NB4 (cell line): ENCODE results near the gene FEM1C.
A peak's percentile ranks its signal among the peaks of the same experiment; 100 is the strongest.

Experiments
- DNase-seq: peaks from one replicate; pipeline ENCODE4 v3.0.0; 2010; ENCODE audit warnings: low read depth
- H3K4me3 ChIP-seq: one replicate; pipeline ENCODE4 v1.5.1; 2011; ENCODE audit warnings: mild to moderate bottlenecking, low read depth, low read length, moderate library complexity
- CTCF ChIP-seq: IDR thresholded peaks from one replicate; pipeline ENCODE4 v1.5.1; 2012; ENCODE audit warnings: low read depth, low read length
- MYC ChIP-seq: IDR thresholded peaks from 2 replicates; pipeline ENCODE4 v1.6.1; 2011; ENCODE audit warnings: low read depth, low read length
- POLR2A ChIP-seq: IDR thresholded peaks from 2 replicates; pipeline ENCODE4 v1.6.1; 2011; ENCODE audit warnings: mild to moderate bottlenecking; ENCODE audit not compliant: insufficient read length; ENCODE audit errors: extremely low read depth
- TF ChIP-seq, protein P1 (sequence below): IDR thresholded peaks from 2 replicates; pipeline ENCODE4 v1.6.1; 2011; ENCODE audit warnings: low read depth, low read length

Gene FEM1C

GRCh38 chr5:115545351-115545882 lies 842 bp upstream of the FEM1C start:
- TF ChIP-seq CTCF (no peak), MYC (no peak), POLR2A (no peak)
- TF ChIP-seq, protein P1, sequence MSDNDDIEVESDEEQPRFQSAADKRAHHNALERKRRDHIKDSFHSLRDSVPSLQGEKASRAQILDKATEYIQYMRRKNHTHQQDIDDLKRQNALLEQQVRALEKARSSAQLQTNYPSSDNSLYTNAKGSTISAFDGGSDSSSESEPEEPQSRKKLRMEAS: no peak
- DNase-seq: no peak
- peak overlapping the region; percentile 40 for H3K4me3 ChIP-seq

- TF ChIP-seq POLR2A: no peak
- no peak for TF ChIP-seq MYC
- TF ChIP-seq, protein P1: no peak
- TF ChIP-seq CTCF: no peak
- peak; percentile 76 for DNase-seq
- peak overlapping the region; percentile 82 for H3K4me3 ChIP-seq
Observed at GRCh38 chr5:115544043-115544435, 536 bp downstream of the FEM1C start.

DNA sequence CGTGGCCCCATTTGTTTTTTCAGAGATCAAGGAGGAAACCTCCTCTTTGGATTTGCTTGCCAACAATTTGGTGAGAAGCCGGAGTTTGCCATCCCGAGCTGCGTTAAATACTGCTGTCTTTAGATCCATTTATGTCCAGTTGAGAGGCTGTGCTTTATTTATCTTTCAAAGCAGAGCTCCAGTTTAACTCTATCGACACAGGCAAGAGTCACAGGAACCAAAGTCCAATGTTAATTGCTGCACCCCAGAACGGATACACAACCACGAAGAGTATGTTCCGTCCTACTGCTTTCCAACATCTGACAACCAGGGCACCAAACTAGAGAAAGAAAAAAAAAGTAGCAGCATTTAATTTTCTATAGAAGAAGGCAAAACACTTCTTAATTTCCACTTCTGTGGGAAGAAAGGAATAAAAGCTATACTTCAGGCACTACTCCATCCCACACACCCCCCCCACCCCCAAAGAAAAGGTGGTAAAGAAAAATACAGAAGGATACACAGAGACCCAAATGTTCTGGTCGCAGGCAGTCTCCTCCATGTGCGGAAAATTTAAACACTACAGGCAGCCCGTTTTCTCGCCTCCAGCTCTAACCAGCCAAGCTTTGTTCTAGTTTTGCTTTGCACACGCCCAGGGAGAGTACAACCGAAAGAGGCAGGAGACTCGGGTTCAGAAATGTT lies 1.1 kb downstream of the FEM1C start:
- no peak for DNase-seq
- TF ChIP-seq, protein P1: peak; percentile 41; the same call in 1 of the 2 replicates
- TF ChIP-seq POLR2A: no peak
- peak; percentile 13; the same call in 1 of the 2 replicates for TF ChIP-seq MYC
- no peak for TF ChIP-seq CTCF
- peak overlapping the region; percentile 82 for H3K4me3 ChIP-seq

DNA sequence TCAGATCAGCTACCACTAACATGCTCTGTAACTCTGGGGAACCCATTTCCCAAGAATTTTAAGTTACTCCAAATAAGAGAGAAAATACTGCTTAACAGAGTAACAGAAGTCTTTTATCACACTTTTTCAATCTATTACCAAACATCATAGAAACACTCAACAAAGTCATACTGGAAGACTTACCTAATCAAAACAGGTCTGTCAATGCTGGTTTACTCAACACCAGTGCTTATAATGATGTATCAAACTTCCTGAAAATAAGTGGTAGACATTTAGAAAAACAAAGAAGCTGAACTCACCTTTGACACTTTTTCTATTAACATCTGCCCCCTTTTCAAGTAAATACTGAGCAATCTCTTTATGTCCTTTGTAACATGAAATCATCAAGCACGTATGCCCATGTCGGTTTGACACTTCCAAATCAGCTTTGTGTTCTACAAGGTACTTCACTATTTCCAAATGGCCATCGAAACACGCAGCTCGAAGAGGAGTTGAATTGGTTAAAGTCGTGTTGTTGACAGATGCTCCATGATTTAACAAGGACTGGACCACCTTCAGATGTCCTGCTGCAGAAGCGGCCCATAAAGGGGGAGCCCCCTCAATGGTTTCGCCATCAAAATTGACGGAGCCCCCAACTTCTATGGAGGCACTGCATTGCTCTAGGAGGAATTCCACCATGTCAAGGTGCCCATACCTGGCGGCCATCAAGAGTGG lies 1.8 kb downstream of the FEM1C start:
- TF ChIP-seq MYC: no peak
- TF ChIP-seq CTCF: no peak
- no peak for TF ChIP-seq POLR2A
- TF ChIP-seq, protein P1: no peak
- DNase-seq: peak; percentile 16
- H3K4me3 ChIP-seq: peak overlapping the region; percentile 82

DNA sequence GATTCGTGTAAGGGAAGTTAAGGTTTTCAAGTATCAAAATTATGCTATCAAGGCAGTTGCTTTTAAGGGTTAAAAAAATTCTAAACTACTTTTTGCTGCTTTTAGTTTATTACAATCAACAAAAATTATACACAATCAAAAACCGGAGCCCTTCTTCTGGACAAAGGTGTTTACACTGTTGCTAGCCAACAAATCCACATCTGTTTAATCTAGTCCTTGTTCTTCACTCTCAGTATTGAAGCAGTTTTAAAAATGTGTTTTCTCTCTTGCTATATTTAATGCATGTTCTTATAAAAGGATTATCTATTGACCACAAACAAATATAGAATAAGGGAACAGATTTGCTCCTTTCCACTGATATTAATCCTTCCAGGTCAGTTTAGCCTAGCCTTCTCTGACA lies 2.5 kb downstream of the FEM1C start:
- H3K4me3 ChIP-seq: peak overlapping the region; percentile 82
- no peak for DNase-seq
- TF ChIP-seq CTCF (no peak), POLR2A (no peak), MYC (no peak)
- TF ChIP-seq, protein P1: no peak
